HG03175 (cell line): ENCODE data around the gene SEMA4C.

Experiments used
- ATAC-seq: cut with Tn5 transposase; IDR thresholded peaks from one replicate; pipeline ENCODE4 v1.9.1; 2021; ENCODE audit warnings: mild to moderate bottlenecking, moderate library complexity; ENCODE audit not compliant: unreplicated experiment

Gene SEMA4C

DNA sequence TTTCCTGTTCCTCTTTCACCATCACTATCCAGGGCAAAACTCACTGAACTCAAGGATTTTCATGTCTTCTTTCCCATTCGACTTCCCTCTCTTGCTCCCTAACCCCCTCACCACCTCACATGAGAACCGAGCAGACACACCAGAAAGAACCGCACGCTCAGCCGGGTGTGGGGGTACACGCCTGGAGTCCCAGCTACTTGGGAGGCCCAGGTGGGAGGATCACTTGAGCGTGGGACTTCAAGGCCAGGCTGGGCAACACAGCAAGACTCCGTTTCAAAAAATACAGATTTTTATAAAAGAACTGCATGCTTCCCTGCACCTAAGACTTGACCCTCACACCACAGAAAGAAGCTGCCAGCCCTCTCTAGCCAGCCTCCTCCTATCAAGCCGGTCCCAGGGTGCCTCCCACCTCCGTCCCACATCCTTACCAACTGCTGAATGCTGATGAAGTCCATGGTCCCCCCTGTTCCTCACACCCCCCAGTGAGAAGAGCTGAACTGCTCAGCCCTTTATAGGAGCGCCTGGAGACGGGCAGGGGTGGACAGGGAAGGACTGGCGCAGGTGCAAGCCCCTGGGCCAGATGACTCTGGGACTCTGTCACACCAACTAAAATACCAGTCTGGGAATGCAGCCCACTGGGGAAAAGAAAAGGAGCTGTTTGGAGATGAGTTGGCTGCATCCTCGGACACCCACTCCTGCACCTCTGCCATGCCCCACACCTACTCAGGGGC is 26.2 kb downstream of the SEMA4C start, which contains the start of gene ANKRD23:
ANKRD23 (minus strand) TSS at position 484 of the 731 bp plus-strand sequence; CDS start at position 455, 29 bp downstream.
- no peak for ATAC-seq

- no peak for ATAC-seq
Measured at GRCh38 chr2:96842600-96842999, 27.3 kb downstream of the SEMA4C start.

GRCh38 chr2:96841701-96842495 is 28.0 kb downstream of the SEMA4C start:
- ATAC-seq: no peak

GRCh38 chr2:96839875-96840850 is 29.7 kb downstream of the SEMA4C start:
- no peak for ATAC-seq

DNA sequence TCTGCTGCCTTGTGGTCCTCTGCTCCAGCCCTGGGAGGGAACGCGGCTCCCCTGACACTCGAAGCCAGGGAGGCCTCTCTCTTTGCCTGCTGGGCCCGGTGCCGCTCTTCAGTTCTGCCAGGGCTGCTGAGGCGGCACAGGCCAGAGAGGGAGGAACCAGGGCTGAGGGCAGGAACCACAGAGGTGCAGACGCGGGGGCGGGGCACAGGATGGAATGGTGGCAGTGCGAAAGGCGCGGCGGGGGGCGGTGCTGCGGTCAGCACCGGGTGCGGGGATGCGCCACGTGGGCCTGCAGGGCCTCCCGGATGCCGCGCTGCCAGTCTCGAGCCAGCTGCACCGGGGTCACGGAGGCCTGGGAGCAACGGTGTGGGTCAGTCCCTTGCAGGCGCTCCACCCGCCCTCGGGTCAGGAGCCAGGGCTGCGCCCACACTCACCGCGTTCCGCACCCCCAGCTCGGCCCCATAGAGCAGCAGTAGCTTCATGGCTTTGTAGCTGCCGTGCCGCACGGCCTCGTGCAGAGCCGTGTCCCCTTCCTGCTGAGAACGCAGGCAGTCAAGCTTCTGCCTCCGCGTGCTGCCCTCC is 30.5 kb downstream of the SEMA4C start:
- ATAC-seq: peak; percentile 79

- ATAC-seq: no peak
Measured at GRCh38 chr2:96838345-96839292, 31.3 kb downstream of the SEMA4C start.

DNA sequence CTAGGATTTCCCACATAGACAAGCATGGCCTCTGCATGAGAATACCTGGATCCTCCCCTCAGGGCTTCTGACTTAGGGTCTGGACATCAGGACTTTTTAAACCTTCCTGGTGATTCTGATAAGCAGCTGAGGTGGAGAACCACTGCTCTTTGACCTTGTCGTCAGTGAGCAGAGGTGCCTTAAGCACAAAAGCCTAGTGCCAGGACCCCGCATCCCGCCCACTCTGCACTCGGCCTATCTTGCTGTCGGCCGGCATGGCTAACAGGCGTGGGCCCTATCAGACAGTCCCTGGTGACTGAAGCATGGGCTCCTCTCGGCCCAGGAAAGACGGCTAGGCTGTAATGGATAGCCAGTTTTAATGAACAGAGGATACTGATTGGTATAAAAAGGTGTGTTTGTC is 32.3 kb downstream of the SEMA4C start:
- ATAC-seq: no peak

DNA sequence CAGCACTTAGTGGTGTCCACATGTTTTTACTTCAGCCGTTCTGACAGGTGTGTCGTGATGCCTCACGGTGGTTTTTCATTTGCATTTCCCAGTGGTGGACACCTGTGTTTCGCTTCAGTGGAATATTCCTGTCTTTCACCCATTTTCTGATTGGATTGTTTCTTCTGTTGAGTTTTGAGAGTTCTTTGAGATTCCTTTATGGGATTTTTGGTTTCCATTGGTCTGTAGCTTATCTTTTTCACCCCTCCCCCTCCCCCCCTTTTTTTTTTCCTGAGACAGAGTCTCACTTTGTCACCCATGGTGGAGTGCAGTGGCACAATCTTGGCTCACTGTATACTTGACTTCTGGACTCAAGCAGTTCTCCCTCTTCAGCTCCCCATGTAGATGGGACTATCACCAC is 34.0 kb downstream of the SEMA4C start:
- no peak for ATAC-seq

GRCh38 chr2:96832754-96833507 is 36.9 kb downstream of the SEMA4C start:
- ATAC-seq: no peak

- no peak for ATAC-seq
Measured at GRCh38 chr2:96832408-96832753, 37.5 kb downstream of the SEMA4C start.

DNA sequence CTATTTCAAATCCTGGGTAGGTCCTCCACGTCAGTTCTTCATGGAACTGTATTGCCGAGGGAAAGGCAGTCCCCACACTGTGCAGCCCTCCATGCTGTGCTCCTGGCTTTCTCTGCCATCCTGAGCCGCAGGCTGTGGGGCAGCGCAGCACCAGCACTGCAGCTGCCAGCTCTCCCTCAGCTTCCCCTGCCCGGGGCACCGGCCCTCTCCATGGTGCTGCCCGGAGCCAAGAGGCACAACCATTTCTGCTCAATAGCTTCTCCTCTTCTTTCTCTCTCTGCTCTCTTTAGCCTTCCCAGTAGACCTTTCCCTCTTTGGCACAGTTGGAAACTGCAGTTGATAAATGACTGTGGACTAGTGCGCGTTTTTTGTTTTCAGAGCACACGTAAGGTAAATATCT is 38.2 kb downstream of the SEMA4C start:
- no peak for ATAC-seq

- ATAC-seq: no peak
Measured at GRCh38 chr2:96830044-96830562, 39.8 kb downstream of the SEMA4C start.

- no peak for ATAC-seq
Measured at GRCh38 chr2:96828874-96829273, 41.0 kb downstream of the SEMA4C start.

GRCh38 chr2:96828436-96828835 is 41.4 kb downstream of the SEMA4C start:
- no peak for ATAC-seq

DNA sequence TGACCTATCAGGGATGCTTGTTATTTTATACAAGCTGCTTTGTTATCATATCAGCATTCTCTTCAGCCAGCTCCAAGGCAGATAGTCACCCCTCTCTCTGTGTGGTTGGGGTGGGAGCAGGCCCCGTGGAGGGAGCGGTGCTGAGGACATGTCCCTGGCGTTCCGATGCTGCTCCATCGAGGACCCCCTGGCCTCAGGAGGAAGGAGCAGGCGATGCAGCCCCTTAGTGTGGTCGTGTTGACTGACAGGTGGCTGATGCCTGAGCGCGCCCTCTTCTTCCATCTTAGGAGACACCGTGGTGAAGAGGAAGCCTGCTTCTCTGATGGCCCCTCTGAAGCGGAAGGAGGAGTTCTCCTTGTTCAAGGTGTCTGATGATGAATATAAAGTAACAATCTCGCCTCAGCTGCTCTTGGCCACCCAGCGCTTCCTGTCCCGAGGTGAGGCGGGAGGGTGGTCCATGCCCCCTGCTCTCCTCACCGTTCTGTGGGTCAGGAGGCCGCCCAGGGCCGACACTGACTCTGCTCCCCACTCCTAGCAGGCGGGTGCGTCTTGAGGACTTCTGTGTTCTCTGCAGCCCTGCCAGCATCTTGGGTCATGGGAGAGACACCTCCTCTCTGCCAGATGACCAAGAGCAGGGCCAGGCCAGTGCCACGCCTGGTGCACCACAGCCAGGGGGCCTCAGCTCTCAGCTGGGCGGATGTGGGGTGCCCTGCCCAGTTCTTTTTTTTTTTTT is 43.2 kb downstream of the SEMA4C start:
- ATAC-seq: no peak

DNA sequence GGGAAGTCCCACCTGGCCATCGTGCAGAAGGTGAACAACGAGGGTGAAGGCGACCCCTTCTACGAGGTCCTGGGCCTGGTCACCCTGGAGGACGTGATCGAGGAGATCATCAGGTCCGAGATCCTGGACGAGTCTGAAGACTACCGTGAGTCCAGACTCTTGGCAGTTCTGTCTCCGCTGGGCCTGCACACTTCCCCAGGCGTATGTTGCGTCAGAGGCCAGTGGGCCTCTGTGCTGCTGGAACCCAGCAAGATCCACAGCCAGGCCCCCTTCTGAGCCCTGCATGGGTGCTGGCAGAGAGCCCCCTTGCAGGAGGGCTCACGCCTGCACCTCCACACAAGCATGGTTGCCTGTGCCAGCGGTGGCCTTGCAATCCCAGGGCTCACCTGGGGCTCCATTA is 44.8 kb downstream of the SEMA4C start:
- no peak for ATAC-seq

- ATAC-seq: no peak
Measured at GRCh38 chr2:96824079-96824870, 45.6 kb downstream of the SEMA4C start.
